Stimulated activated CD8-positive, alpha-beta memory T cell treated with anti-CD3 and anti-CD28 coated beads, Interleukin-15, amount 100 ng/mL, for 24 hours (primary cell): ENCODE measurements around the gene BORCS8.
"Not testable (repeated sequence)": the region's sequence is repeated elsewhere in the genome, so short reads cannot be mapped to it uniquely, and the experiment has no call there.

Experiments
- DNase-seq: peaks from one replicate; pipeline ENCODE4 v3.0.0-alpha.2; 2020; ENCODE audit warnings: low read depth

The BORCS8 gene

GRCh38 chr19:19192078-19192882 is at the start of gene BORCS8, which contains the start of gene RFXANK:
Gene BORCS8 (minus strand): TSS chr19:19192152. CDS start chr19:19192117, 35 bp downstream.
Gene RFXANK (plus strand): TSS chr19:19192258. CDS start chr19:19193947, 1,689 bp downstream.
- DNase-seq: peak; percentile 92

GRCh38 chr19:19240476-19240875 is 48.5 kb upstream of the BORCS8 start:
- DNase-seq: no peak

GRCh38 chr19:19239675-19240074 is 47.7 kb upstream of the BORCS8 start:
- no peak for DNase-seq

- no peak for DNase-seq
Measured at GRCh38 chr19:19238126-19238894, 46.4 kb upstream of the BORCS8 start.

- DNase-seq: no peak
Measured at GRCh38 chr19:19236173-19236572, 44.2 kb upstream of the BORCS8 start.

- no peak for DNase-seq
Measured at GRCh38 chr19:19234220-19234816, 42.4 kb upstream of the BORCS8 start.

- no peak for DNase-seq
Measured at GRCh38 chr19:19232261-19232721, 40.3 kb upstream of the BORCS8 start.

- DNase-seq: no peak
Measured at GRCh38 chr19:19230999-19231398, 39.0 kb upstream of the BORCS8 start.

GRCh38 chr19:19229701-19230100 is 37.7 kb upstream of the BORCS8 start:
- no peak for DNase-seq

- DNase-seq: no peak
Measured at GRCh38 chr19:19227217-19227616, 35.3 kb upstream of the BORCS8 start.

GRCh38 chr19:19226663-19227062 is 34.7 kb upstream of the BORCS8 start:
- no peak for DNase-seq

- no peak for DNase-seq
Measured at GRCh38 chr19:19226204-19226603, 34.3 kb upstream of the BORCS8 start.

GRCh38 chr19:19224852-19225494 is 33.0 kb upstream of the BORCS8 start:
- DNase-seq: peak; percentile 38

GRCh38 chr19:19224150-19224851 is 32.3 kb upstream of the BORCS8 start:
- DNase-seq: no peak

GRCh38 chr19:19223636-19224035 is 31.7 kb upstream of the BORCS8 start:
- no peak for DNase-seq

- DNase-seq: no peak
Measured at GRCh38 chr19:19223060-19223459, 31.1 kb upstream of the BORCS8 start.

GRCh38 chr19:19221000-19221399 is 29.0 kb upstream of the BORCS8 start:
- DNase-seq: not testable (repeated sequence)

GRCh38 chr19:19218911-19219310 is 27.0 kb upstream of the BORCS8 start:
- DNase-seq: no peak

- DNase-seq: no peak
Measured at GRCh38 chr19:19217099-19217498, 25.1 kb upstream of the BORCS8 start.

GRCh38 chr19:19215792-19216191 is 23.8 kb upstream of the BORCS8 start:
- no peak for DNase-seq

- no peak for DNase-seq
Measured at GRCh38 chr19:19214892-19215291, 22.9 kb upstream of the BORCS8 start.

- no peak for DNase-seq
Measured at GRCh38 chr19:19214159-19214490, 22.2 kb upstream of the BORCS8 start.
